Caco-2 (cell line): ENCODE measurements around the gene COL1A2. TPM values are rescaled to one million over a fixed set of nuclear protein-coding genes. Genes with fewer than 3 reads are reported as not detected.

Experiments used
- BruUV-seq: library from RNA; stranded (reverse); fragments of 400-500 nt; replicated peaks from 2 replicates; lab custom pipeline; 2021; lab: Mats Ljungman, UMichigan
- CTCF ChIA-PET: fragments of 300-600 bp; sonication (Branson Sonifier 250); formaldehyde crosslinking; loops from one replicate; lab custom pipeline; 2022; ENCODE audit warnings: antibody characterized with exemption; lab: Charles Lee
- POLR2A ChIA-PET: fragments of 300-600 bp; sonication (Branson Sonifier 250); formaldehyde crosslinking; loops from one replicate; lab custom pipeline; 2022; ENCODE audit warnings: antibody characterized with exemption; lab: Charles Lee
- DNase-seq, 2 experiments: peaks; one replicate each; pipeline versions ENCODE4 v3.0.0 to v3.0.0-alpha.2; 2020 to 2022
- H3K27me3 ChIP-seq: replicated peaks from 2 replicates; pipeline ENCODE4 v1.6.0; 2011; ENCODE audit warnings: low read length; ENCODE audit not compliant: control insufficient read depth, insufficient read depth
- H3K36me3 ChIP-seq: 2 replicates; pipeline ENCODE4 v1.5.1; 2011; ENCODE audit warnings: low read length; ENCODE audit not compliant: control insufficient read depth, insufficient read depth
- H3K4me1 ChIP-seq: fragments of 250-450 bp; sonication (Bioruptor Pico); 2 replicates; pipeline ENCODE4 v1.5.1; 2020; ENCODE audit warnings: mild to moderate bottlenecking
- H3K4me3 ChIP-seq: 2 replicates; pipeline ENCODE4 v1.5.1; 2011; ENCODE audit warnings: low read depth, mild to moderate bottlenecking, control low read depth, low read length
- H3K9me3 ChIP-seq: fragments of 250-450 bp; sonication (Bioruptor Pico); 2 replicates; pipeline ENCODE4 v1.5.1; 2020; ENCODE audit warnings: mild to moderate bottlenecking, moderate library complexity
- H3K27ac Mint-ChIP-seq: one replicate; pipeline ENCODE4 v1.8.0; 2022; ENCODE audit warnings: mixed read lengths; ENCODE audit not compliant: unreplicated experiment
- H3K27me3 Mint-ChIP-seq: one replicate; pipeline ENCODE4 v1.8.0; 2022; ENCODE audit warnings: mixed read lengths; ENCODE audit not compliant: insufficient read depth, unreplicated experiment
- H3K36me3 Mint-ChIP-seq: one replicate; pipeline ENCODE4 v1.8.0; 2022; ENCODE audit warnings: mild to moderate bottlenecking, mixed read lengths; ENCODE audit not compliant: insufficient read depth, unreplicated experiment
- H3K4me1 Mint-ChIP-seq: one replicate; pipeline ENCODE4 v1.8.0; 2022; ENCODE audit warnings: low read depth, mixed read lengths; ENCODE audit not compliant: unreplicated experiment
- H3K4me3 Mint-ChIP-seq: one replicate; pipeline ENCODE4 v1.8.0; 2022; ENCODE audit warnings: mild to moderate bottlenecking, moderate library complexity, mixed read lengths; ENCODE audit not compliant: unreplicated experiment
- H3K9me3 Mint-ChIP-seq: one replicate; pipeline ENCODE4 v1.8.0; 2022; ENCODE audit warnings: mixed read lengths; ENCODE audit not compliant: unreplicated experiment
- CTCF ChIP-seq, 2 experiments: fragments of 200-600 bp in 1 of 2; IDR thresholded peaks; 1 replicate in 1 of 2; 2 replicates in 1 of 2; pipeline versions ENCODE4 v1.5.1 to v1.8.0; 2011 to 2022; ENCODE audit warnings: antibody characterized with exemption in 1 of 2, control low read depth in 1 of 2, inconsistent platforms in 1 of 2, low read depth in 1 of 2, low read length in 1 of 2, mild to moderate bottlenecking in 1 of 2, moderate library complexity in 1 of 2; ENCODE audit not compliant: insufficient read depth in 1 of 2, severe bottlenecking in 1 of 2, unreplicated experiment in 1 of 2
- intact Hi-C: fragments of 100-400 bp; cut with micrococcal nuclease; formaldehyde crosslinking; loops from one replicate; pipeline ENCODE4 v1.10.0; 2022; ENCODE audit not compliant: unreplicated experiment
- total RNA-seq: library from RNA; stranded (reverse); gene quantifications from 2 replicates; pipeline ENCODE4 v1.2.3, GENCODE V29; 2022

COL1A2 gene
- total RNA-seq, 1 experiment from 2014 or later, result 2.6 TPM

- intact Hi-C loops, result no loop called here
- H3K4me1 ChIP-seq, result 0 out of 2 replicates have a peak, but pooled peaks cover 4% of the 10 kb centered on the region
- DNase-seq, result no peak
- no peaks in the 10 kb centered on the region for H3K36me3 Mint-ChIP-seq
- H3K9me3 ChIP-seq, result no peaks in the 10 kb centered on the region
- BruUV-seq, result no TSS peak
- H3K27me3 ChIP-seq, result no peaks in the 10 kb centered on the region
- ChIA-PET CTCF (interaction anchor here (0.6 to 2.6 kb wide), 3 partner anchors 54 to 519 kb away, joined by 3 to 18 read pairs (median 6); no protein-coding TSS in a partner anchor), POLR2A (no interaction called here)
- no peaks in the 10 kb centered on the region for H3K36me3 ChIP-seq
- H3K4me3 ChIP-seq, result no peak overlapping the region
- no peaks in the 10 kb centered on the region for H3K9me3 Mint-ChIP-seq
- no peak for TF ChIP-seq CTCF (IDR thresholded peaks at IDR 0.05; ENCODE audit: insufficient read depth in 1 of 2, low read depth in 1 of 2, low read length in 1 of 2, severe bottlenecking in 1 of 2, unreplicated experiment in 1 of 2)
- peaks cover 5% of the 10 kb centered on the region for H3K4me1 Mint-ChIP-seq
- H3K27ac Mint-ChIP-seq, result no peak overlapping the region
- H3K27me3 Mint-ChIP-seq, result no peaks in the 10 kb centered on the region
- H3K4me3 Mint-ChIP-seq, result no peak overlapping the region
Measured at GRCh38 chr7:94451187-94451586, 56.5 kb downstream of the COL1A2 start.

GRCh38 chr7:94452239-94452638 is 57.5 kb downstream of the COL1A2 start:
- TF ChIP-seq CTCF (IDR thresholded peaks at IDR 0.05; ENCODE audit: insufficient read depth in 1 of 2, low read depth in 1 of 2, low read length in 1 of 2, severe bottlenecking in 1 of 2, unreplicated experiment in 1 of 2), result no peak
- H3K27me3 Mint-ChIP-seq, result no peaks in the 10 kb centered on the region
- no peak for DNase-seq
- peaks cover 7% of the 10 kb centered on the region for H3K4me1 Mint-ChIP-seq
- ChIA-PET POLR2A (no interaction called here), CTCF (no interaction called here)
- Histone ChIP-seq H3K36me3 (no peaks in the 10 kb centered on the region), H3K9me3 (no peaks in the 10 kb centered on the region), H3K4me1 (no peaks in the 10 kb centered on the region), H3K4me3 (no peak overlapping the region), H3K27me3 (no peaks in the 10 kb centered on the region)
- intact Hi-C loops, result no loop called here
- H3K9me3 Mint-ChIP-seq, result no peaks in the 10 kb centered on the region
- H3K4me3 Mint-ChIP-seq, result no peak overlapping the region
- H3K36me3 Mint-ChIP-seq, result no peaks in the 10 kb centered on the region
- BruUV-seq, result no TSS peak
- H3K27ac Mint-ChIP-seq, result no peak overlapping the region

- CTCF ChIA-PET, result no interaction called here
- POLR2A ChIA-PET, result no interaction called here
- H3K4me3 Mint-ChIP-seq, result no peak overlapping the region
- Histone ChIP-seq H3K36me3 (no peaks in the 10 kb centered on the region), H3K9me3 (no peaks in the 10 kb centered on the region), H3K4me1 (no peaks in the 10 kb centered on the region), H3K27me3 (no peaks in the 10 kb centered on the region), H3K4me3 (no peak overlapping the region)
- DNase-seq, result no peak
- intact Hi-C loops, result no loop called here
- no peaks in the 10 kb centered on the region for H3K27me3 Mint-ChIP-seq
- no peaks in the 10 kb centered on the region for H3K9me3 Mint-ChIP-seq
- TF ChIP-seq CTCF (IDR thresholded peaks at IDR 0.05; ENCODE audit: insufficient read depth in 1 of 2, low read depth in 1 of 2, low read length in 1 of 2, severe bottlenecking in 1 of 2, unreplicated experiment in 1 of 2), result no peak
- H3K4me1 Mint-ChIP-seq, result peaks cover 7% of the 10 kb centered on the region
- H3K36me3 Mint-ChIP-seq, result no peaks in the 10 kb centered on the region
- no peak overlapping the region for H3K27ac Mint-ChIP-seq
- no TSS peak for BruUV-seq
Measured at GRCh38 chr7:94453898-94454297, 59.2 kb downstream of the COL1A2 start.
